ENCODE results near the gene SSBP2. TPM values are rescaled to one million over a fixed set of nuclear protein-coding genes. Genes with fewer than 3 reads are reported as not detected.
"Not testable (repeated sequence)": the region's sequence is repeated elsewhere in the genome, so short reads cannot be mapped to it uniquely, and the experiment has no call there.

Gene SSBP2
- total RNA-seq, 1 donor from 2014 or later, result 9.0 TPM

GRCh38 chr5:81533629-81534405 is 217.1 kb downstream of the SSBP2 start:
- DNase-seq (ENCODE audit: low read depth in 2 of 2), result no peak

GRCh38 chr5:81530919-81531318 is 220.0 kb downstream of the SSBP2 start:
- DNase-seq (ENCODE audit: low read depth in 2 of 2), result no peak

DNA sequence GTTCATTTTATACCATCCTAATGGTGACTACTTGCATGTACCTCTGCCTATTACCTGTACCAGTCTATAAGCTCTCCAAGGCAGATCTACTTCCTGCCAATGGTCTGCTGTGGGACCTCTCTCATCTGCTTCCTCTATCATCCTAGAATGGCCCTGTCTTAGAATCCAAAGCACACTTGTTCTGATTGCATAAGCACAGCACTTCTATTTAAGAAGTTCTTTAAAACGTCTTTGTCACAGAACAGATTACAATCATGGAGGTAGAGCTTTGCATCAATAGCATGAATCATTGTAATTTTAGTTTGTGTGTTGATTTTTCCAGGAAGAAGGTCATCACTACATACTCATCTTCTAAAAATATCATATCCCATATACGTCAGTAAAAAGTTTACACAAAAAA is 225.2 kb downstream of the SSBP2 start:
- DNase-seq (ENCODE audit: low read depth in 2 of 2), result peak in 1 of 2 donors; percentile 16

GRCh38 chr5:81524015-81524414 is 226.9 kb downstream of the SSBP2 start:
- no peak for DNase-seq (ENCODE audit: low read depth in 2 of 2)

- DNase-seq (ENCODE audit: low read depth in 2 of 2), result no peak
These were observed 228.3 kb downstream of the SSBP2 start for GRCh38 chr5:81522571-81522970.

GRCh38 chr5:81520769-81521168 is 230.1 kb downstream of the SSBP2 start:
- DNase-seq (ENCODE audit: low read depth in 2 of 2), result no peak

DNA sequence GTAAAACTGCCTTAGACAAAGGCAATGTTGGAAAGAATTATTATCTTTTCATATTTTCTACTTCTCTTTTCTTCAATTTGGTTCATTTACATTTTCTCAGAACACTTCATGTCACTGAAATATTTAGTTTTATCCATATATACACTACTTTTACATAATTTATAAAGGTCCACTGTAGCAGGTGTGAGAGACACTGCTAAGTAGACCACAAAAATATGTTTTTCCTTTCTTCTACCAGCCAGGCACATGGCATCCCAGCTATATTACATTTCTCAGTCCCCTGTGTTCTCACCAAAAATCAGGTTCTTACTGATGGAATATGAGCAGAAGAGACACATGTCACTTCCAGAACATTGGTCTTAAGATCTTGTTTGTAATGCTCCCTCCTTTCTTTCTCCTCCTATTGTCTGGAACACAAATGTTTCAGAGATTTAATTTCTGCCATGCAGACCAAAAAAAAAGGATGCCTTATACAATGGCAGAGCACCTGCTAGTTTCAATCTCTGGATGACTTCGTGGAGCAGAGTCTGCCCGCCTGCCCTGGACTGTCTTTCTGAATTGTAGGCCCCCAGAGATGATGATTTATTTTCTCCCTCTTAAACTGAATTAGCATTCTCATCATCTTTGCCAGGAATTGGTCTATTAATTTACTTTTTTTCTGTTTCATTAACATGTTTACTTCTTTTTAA is 231.5 kb downstream of the SSBP2 start:
- DNase-seq (ENCODE audit: low read depth in 2 of 2), result no peak

- DNase-seq (ENCODE audit: low read depth in 2 of 2), result no peak
These were observed 233.4 kb downstream of the SSBP2 start for GRCh38 chr5:81517462-81517861.

DNA sequence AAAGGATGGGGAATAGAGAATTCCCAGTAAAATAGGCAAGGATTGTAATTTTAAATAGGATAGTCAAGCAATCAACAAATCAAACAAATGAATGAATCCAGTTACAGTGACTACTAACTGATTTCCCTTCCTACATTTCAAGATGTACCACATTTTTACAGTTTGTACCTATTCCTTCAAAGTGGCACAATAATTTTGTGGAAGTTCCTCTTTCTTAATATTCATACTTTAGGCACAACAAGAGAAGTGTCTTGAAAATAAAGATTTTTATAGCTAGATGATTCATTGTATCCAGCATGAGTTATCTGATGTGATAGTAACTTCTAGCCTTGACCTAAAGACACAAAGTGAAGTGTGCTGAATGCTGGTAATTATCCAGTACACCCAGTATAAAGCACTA is 234.8 kb downstream of the SSBP2 start:
- no peak for DNase-seq (ENCODE audit: low read depth in 2 of 2)

DNA sequence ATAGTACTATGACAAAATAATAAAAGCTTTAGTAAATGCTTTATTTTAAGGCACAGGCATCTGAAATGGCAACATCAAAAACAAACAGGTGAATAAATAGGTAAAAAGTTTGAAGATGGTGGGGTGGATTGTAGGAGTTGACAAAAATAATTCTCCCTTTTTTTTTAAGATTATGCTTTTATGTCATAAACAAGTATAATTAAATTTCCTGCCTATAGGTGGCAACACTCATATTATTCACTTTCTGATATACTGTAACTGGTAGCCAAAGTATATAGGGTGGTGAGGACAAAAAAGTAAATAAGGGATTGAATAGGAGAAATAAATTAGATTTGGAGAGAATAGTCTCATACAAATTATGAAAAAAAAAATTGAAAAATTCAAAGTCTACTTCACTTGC is 236.9 kb downstream of the SSBP2 start:
- DNase-seq (ENCODE audit: low read depth in 2 of 2), result peak in 1 of 2 donors; percentile 32

DNA sequence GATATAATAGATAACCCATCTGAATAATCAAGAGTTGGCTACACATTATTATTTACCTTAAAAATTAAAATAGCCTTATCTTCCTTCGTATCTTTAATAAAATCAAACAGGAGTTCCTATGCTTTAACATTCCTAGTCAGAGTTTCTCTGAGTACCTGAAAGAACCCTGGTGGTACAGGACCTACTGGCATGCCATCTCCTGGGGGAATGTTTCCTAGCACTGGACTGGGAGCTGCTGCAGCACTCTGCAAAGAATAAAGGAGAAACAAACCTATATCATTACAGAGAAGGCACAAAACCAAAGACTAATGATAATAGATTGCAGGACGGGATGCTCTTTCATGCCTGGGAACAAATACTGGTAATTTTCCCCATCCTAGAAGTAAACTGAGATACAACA is 237.4 kb downstream of the SSBP2 start:
- DNase-seq (ENCODE audit: low read depth in 2 of 2), result no peak

- peak; percentile 90 to 92 for DNase-seq (ENCODE audit: low read depth in 2 of 2)
These were observed 243.9 kb downstream of the SSBP2 start for GRCh38 chr5:81506900-81507588.

DNA sequence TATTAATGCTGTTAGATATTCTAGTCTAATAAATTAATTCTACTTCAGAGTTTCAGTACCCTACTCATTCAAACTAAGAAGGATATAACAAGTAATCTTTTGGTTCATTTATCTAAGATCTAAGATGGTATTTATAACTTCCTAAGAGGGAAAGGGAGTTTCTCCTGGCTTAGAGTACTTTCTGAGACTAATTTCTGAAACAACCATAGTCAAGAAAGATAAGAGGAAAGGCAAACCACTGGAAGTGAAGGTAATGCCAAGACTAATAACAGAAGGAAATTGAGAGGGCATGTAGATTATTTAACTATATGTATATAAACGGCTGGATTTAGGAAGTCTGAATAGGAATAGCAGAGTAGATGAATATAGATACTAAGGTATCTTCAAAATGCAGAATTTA is 244.5 kb downstream of the SSBP2 start:
- peak in 1 of 2 donors; percentile 3 for DNase-seq (ENCODE audit: low read depth in 2 of 2)

- DNase-seq (ENCODE audit: low read depth in 2 of 2), result no peak
These were observed 245.2 kb downstream of the SSBP2 start for GRCh38 chr5:81505672-81506071.

DNA sequence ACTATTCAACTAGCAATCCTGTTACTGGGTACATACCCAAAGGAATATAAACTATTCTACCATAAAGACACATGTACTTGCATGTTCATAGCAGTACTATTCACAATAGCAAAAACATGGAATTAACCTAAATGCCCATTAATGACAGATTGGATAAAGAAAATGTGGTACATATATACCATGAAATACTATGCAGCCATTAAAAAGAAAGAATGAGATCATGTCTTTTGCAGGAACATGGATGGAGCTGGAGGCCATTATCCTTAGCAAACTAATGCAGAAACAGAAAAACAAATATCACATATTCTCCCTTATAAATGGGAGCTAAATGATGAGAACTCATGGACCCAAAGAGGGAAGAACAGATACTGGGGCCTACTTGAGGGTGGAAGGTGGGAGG is 247.3 kb downstream of the SSBP2 start:
- not testable (repeated sequence) for DNase-seq (ENCODE audit: low read depth in 2 of 2)

DNA sequence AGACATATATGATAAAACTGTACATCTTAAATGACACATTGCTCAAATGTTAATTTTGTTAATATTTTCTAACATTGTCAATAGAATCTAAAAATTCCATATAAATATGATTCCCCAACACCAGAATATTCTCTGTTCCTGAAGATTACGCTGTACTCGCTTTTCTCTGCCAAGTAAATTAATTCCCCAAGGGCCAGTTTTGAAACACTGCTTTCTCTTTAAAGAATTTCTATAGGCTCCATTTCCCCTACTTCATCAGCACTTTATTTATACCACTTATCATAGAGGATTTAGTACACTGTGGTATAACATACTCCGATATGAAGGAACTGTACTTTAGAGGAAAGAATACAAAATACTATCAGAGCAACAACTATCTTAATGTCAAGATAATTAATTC is 255.6 kb downstream of the SSBP2 start:
- DNase-seq (ENCODE audit: low read depth in 2 of 2), result no peak

DNA sequence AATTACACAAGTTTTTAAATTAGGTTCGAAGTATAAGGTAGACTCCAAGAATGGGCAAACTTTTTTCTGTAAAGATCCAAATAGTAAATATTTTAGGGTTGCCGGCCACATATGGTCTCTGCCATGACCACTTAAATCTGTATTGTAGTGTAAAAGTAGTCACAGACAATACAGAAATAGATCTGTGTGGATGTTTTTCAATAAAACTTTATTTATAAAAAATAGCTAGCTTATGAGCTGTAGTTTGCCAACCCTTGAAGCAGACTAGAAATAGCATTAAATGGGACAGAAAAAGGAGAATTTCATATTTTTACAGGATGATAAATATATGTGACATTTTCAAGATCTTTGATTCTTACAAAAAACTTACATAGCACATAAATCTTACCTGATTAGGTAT is 262.0 kb downstream of the SSBP2 start:
- DNase-seq (ENCODE audit: low read depth in 2 of 2), result no peak

GRCh38 chr5:81486711-81487110 is 264.2 kb downstream of the SSBP2 start:
- no peak for DNase-seq (ENCODE audit: low read depth in 2 of 2)

- DNase-seq (ENCODE audit: low read depth in 2 of 2), result no peak
These were observed 268.3 kb downstream of the SSBP2 start for GRCh38 chr5:81482595-81482994.

DNA sequence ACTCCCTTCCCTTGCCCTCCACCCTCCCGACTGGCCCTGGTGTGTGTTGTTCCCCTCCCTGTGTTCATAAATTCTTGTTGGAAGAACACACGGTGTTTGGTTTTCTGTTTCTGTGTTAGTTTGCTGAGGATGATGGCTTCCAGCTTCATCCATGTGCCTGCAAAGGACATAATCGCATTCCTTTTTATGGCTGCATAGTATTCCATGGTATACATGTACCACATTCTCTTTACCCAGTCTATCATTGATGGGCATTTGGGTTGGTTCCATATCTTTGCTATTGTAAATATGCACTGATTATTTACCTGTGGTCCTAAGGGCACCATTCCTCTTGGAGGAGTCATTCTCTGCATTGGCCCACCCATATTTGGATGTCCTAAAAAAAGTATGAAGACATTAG is 277.5 kb downstream of the SSBP2 start:
- DNase-seq (ENCODE audit: low read depth in 2 of 2), result not testable (repeated sequence)

DNA sequence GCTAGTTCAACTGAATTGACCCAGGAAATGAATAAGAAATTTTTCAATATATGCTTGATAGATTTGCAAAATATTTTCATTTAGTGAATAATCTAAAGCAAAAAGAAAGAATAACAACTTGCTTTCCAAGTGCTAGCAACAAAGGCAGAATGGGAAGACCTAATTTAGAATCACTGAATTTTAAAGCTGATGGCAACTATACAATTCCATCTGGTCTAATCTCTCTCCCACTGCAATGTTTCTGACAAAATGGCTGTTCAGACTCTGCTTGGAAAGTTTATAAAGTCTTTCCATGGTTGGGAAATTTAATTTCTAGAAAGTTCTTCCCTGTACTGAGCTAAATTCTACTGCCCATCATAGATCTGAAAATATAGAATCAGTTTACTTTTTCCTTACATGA is 281.2 kb downstream of the SSBP2 start:
- no peak for DNase-seq (ENCODE audit: low read depth in 2 of 2)

GRCh38 chr5:81450940-81451339 is 300.0 kb downstream of the SSBP2 start:
- DNase-seq (ENCODE audit: low read depth in 2 of 2), result peak in 1 of 2 donors; percentile 40

GRCh38 chr5:81435023-81435422 is 315.9 kb downstream of the SSBP2 start:
- no peak for DNase-seq (ENCODE audit: low read depth in 2 of 2)

All from dermis microvascular lymphatic vessel endothelial cell (primary cell).